H1 (cell line): ENCODE results near the gene ODC1. TPM values are rescaled to one million over a fixed set of nuclear protein-coding genes. Genes with fewer than 3 reads are reported as not detected.

Experiments used
- CTCF ChIA-PET: fragments of 300-600 bp; sonication (Branson Sonifier 250); formaldehyde crosslinking; loops from one replicate; lab custom pipeline; 2021; ENCODE audit not compliant: partially characterized antibody; lab: Charles Lee
- POLR2A ChIA-PET: fragments of 300-600 bp; sonication (Branson Sonifier 250); formaldehyde crosslinking; loops from one replicate; lab custom pipeline; 2021; ENCODE audit warnings: inconsistent platforms; ENCODE audit not compliant: partially characterized antibody; lab: Charles Lee
- DNase-seq, 2 experiments: peaks; one replicate each; pipeline versions ENCODE4 v3.0.0 to v3.0.0-alpha.2; 2010 to 2022; ENCODE audit warnings: low spot score in 2 of 2, low read depth in 1 of 2, mixed read lengths in 1 of 2
- FAIRE-seq: peaks from 2 replicates; lab custom pipeline; 2011; peaks lifted over from hg19 to GRCh38; lab: Jason Lieb, UNC
- H2AFZ ChIP-seq: 2 replicates; pipeline ENCODE4 v1.8.1; 2012; ENCODE audit warnings: low read length, inconsistent platforms
- H2AK5ac ChIP-seq: 2 replicates; pipeline ENCODE4 v1.6.1; 2013; ENCODE audit warnings: low read depth, low read length
- H2BK120ac ChIP-seq: replicated peaks from 2 replicates; pipeline ENCODE3; 2013; ENCODE audit warnings: low read depth, low read length, inconsistent platforms
- H2BK12ac ChIP-seq: 2 replicates; pipeline ENCODE4 v1.6.1; 2013; ENCODE audit warnings: low read depth, low read length
- H2BK15ac ChIP-seq: 2 replicates; pipeline ENCODE4 v1.6.1; 2013; ENCODE audit warnings: low read length
- H2BK20ac ChIP-seq: 2 replicates; pipeline ENCODE4 v1.6.1; 2013; ENCODE audit warnings: low read length
- H2BK5ac ChIP-seq: 2 replicates; pipeline ENCODE4 v1.6.1; 2013; ENCODE audit warnings: low read depth, low read length
- H3K14ac ChIP-seq: 2 replicates; pipeline ENCODE4 v1.6.1; 2013; ENCODE audit warnings: inconsistent platforms; ENCODE audit not compliant: insufficient read length
- H3K18ac ChIP-seq: 2 replicates; pipeline ENCODE4 v1.6.1; 2013; ENCODE audit warnings: low read length; ENCODE audit errors: extremely low read depth
- H3K23ac ChIP-seq: 2 replicates; pipeline ENCODE4 v1.6.1; 2013; ENCODE audit warnings: inconsistent platforms; ENCODE audit not compliant: insufficient read length
- H3K23me2 ChIP-seq: 2 replicates; pipeline ENCODE4 v1.6.1; 2013; ENCODE audit warnings: low read depth, low read length
- H3K27ac ChIP-seq: 2 replicates; pipeline ENCODE4 v1.6.1; 2011; ENCODE audit warnings: low read depth, low read length, inconsistent platforms
- H3K27me3 ChIP-seq, 4 experiments: replicated peaks in 1 of 4; 1 replicate in 1 of 4; 2 replicates in 3 of 4; pipeline versions ENCODE4 v1.6.1 to v1.8.1; 2011 to 2013; ENCODE audit warnings: low read length in 3 of 4, mild to moderate bottlenecking in 3 of 4, inconsistent platforms in 2 of 4, mixed read lengths in 2 of 4, moderate library complexity in 1 of 4; ENCODE audit not compliant: control insufficient read depth in 3 of 4, insufficient read depth in 3 of 4; ENCODE audit errors: extremely low read depth in 1 of 4
- H3K36me3 ChIP-seq, 4 experiments: 2 replicates each; pipeline versions ENCODE4 v1.6.1 to v1.8.1; 2011 to 2013; ENCODE audit warnings: mild to moderate bottlenecking in 4 of 4, low read length in 3 of 4, moderate library complexity in 2 of 4, control low read depth in 1 of 4, inconsistent platforms in 1 of 4; ENCODE audit not compliant: insufficient read depth in 4 of 4, control insufficient read depth in 2 of 4
- H3K4ac ChIP-seq: replicated peaks from 2 replicates; pipeline ENCODE3; 2013; ENCODE audit warnings: low read length, low read depth, mixed read lengths, inconsistent platforms; ENCODE audit not compliant: insufficient read length
- H3K4me1 ChIP-seq, 4 experiments: replicated peaks in 1 of 4; 1 replicate in 1 of 4; 2 replicates in 3 of 4; pipeline versions ENCODE4 v1.6.1 to v1.8.1; 2011 to 2013; ENCODE audit warnings: low read length in 3 of 4, inconsistent platforms in 2 of 4, mixed read lengths in 1 of 4; ENCODE audit not compliant: insufficient read depth in 4 of 4, control insufficient read depth in 3 of 4
- H3K4me2 ChIP-seq, 2 experiments: 2 replicates each; pipeline versions ENCODE4 v1.6.1 to v1.8.1; 2011 to 2013; ENCODE audit warnings: low read depth in 2 of 2, low read length in 2 of 2, control low read depth in 1 of 2, inconsistent platforms in 1 of 2, mild to moderate bottlenecking in 1 of 2; ENCODE audit not compliant: insufficient read depth in 1 of 2
- H3K4me3 ChIP-seq, 4 experiments: fragments of 200-600, 300-600 bp in 1 of 4; sonication (generic), shearing (Covaris generic), sonication (Bioruptor Twin) in 1 of 4; 2 replicates each; pipeline versions ENCODE4 v1.5.1 to v1.8.1; 2011 to 2016; ENCODE audit warnings: low read length in 4 of 4, low read depth in 3 of 4, control low read depth in 2 of 4, inconsistent platforms in 2 of 4, mild to moderate bottlenecking in 2 of 4, mixed read lengths in 1 of 4, moderate library complexity in 1 of 4; ENCODE audit not compliant: insufficient read depth in 2 of 4; ENCODE audit errors: extremely low read depth in 1 of 4
- H3K56ac ChIP-seq: replicated peaks from 2 replicates; pipeline ENCODE3; 2013; ENCODE audit warnings: low read depth, mild to moderate bottlenecking, mixed read lengths, low read length, inconsistent platforms; ENCODE audit not compliant: insufficient read length
- H3K79me1 ChIP-seq: 2 replicates; pipeline ENCODE4 v1.6.1; 2013; ENCODE audit warnings: low read depth, low read length, control low read depth
- H3K79me2 ChIP-seq, 2 experiments: 2 replicates each; pipeline versions ENCODE4 v1.6.1 to v1.8.1; 2012 to 2013; ENCODE audit warnings: low read length in 2 of 2, mild to moderate bottlenecking in 2 of 2, inconsistent platforms in 1 of 2; ENCODE audit not compliant: insufficient read depth in 2 of 2, control insufficient read depth in 1 of 2
- H3K9ac ChIP-seq, 4 experiments: replicated peaks in 1 of 4; 1 replicate in 1 of 4; 2 replicates in 3 of 4; pipeline versions ENCODE4 v1.6.1 to v1.8.1; 2011 to 2013; ENCODE audit warnings: low read depth in 3 of 4, low read length in 3 of 4, control low read depth in 2 of 4, mild to moderate bottlenecking in 2 of 4, moderate library complexity in 2 of 4, inconsistent platforms in 1 of 4; ENCODE audit errors: extremely low read depth in 1 of 4
- H3K9me3 ChIP-seq, 2 experiments: 2 replicates each; pipeline versions ENCODE4 v1.6.1 to v1.8.1; 2012 to 2013; ENCODE audit warnings: mild to moderate bottlenecking in 2 of 2, moderate library complexity in 2 of 2, control low read depth in 1 of 2, inconsistent platforms in 1 of 2, low read depth in 1 of 2, low read length in 1 of 2, mixed read lengths in 1 of 2; ENCODE audit not compliant: insufficient read depth in 2 of 2
- H4K20me1 ChIP-seq, 2 experiments: replicated peaks in 1 of 2; 2 replicates each; pipeline versions ENCODE3 to v1.8.1; 2011 to 2013; ENCODE audit warnings: inconsistent platforms in 2 of 2, low read length in 2 of 2, mild to moderate bottlenecking in 1 of 2; ENCODE audit not compliant: insufficient read depth in 2 of 2, control insufficient read depth in 1 of 2
- H4K5ac ChIP-seq: 2 replicates; pipeline ENCODE4 v1.6.1; 2013; ENCODE audit warnings: low read length, low read depth, mixed read lengths, inconsistent platforms; ENCODE audit not compliant: insufficient read length
- H4K8ac ChIP-seq: 2 replicates; pipeline ENCODE4 v1.8.0; 2013; ENCODE audit warnings: mild to moderate bottlenecking, moderate library complexity, low read length, inconsistent platforms; ENCODE audit not compliant: insufficient read depth; ENCODE audit errors: extremely low read depth
- H4K91ac ChIP-seq: replicated peaks from 2 replicates; pipeline ENCODE3; 2013; ENCODE audit warnings: low read length, mixed read lengths, inconsistent platforms; ENCODE audit not compliant: insufficient read length
- CREB1 ChIP-seq: IDR thresholded peaks from 2 replicates; pipeline ENCODE4 v1.6.1; 2012; ENCODE audit warnings: inconsistent platforms
- EP300 ChIP-seq, 2 experiments: IDR thresholded peaks; 1 replicate in 1 of 2; 2 replicates in 1 of 2; pipeline ENCODE4 v1.6.1; 2011 to 2012; ENCODE audit warnings: low read depth in 2 of 2, low read length in 2 of 2, mild to moderate bottlenecking in 2 of 2, borderline replicate concordance in 1 of 2, inconsistent platforms in 1 of 2, moderate library complexity in 1 of 2
- EZH2 ChIP-seq: fragments of 200-600 bp; sonication (generic); IDR thresholded peaks from 2 replicates; pipeline ENCODE4 v1.7.1; 2012; ENCODE audit warnings: low read depth, mild to moderate bottlenecking, moderate library complexity, low read length, inconsistent platforms; ENCODE audit not compliant: severe bottlenecking
- FOSL1 ChIP-seq: IDR thresholded peaks from 2 replicates; pipeline ENCODE4 v1.6.1; 2011; ENCODE audit warnings: mild to moderate bottlenecking, low read depth, low read length, moderate library complexity; ENCODE audit not compliant: insufficient read depth
- JUN ChIP-seq: IDR thresholded peaks from 2 replicates; pipeline ENCODE4 v1.6.1; 2011; ENCODE audit warnings: low read depth, mild to moderate bottlenecking, improper control_type of control experiment, low read length
- MAX ChIP-seq: IDR thresholded peaks from 2 replicates; pipeline ENCODE4 v1.6.1; 2012; ENCODE audit warnings: inconsistent platforms
- PHF8 ChIP-seq: fragments of 200-600 bp; sonication (generic); conservative IDR thresholded peaks from 2 replicates; pipeline ENCODE4 v1.7.1; 2012; ENCODE audit warnings: low read depth, mild to moderate bottlenecking, inconsistent platforms, low read length, moderate library complexity
- POU5F1 ChIP-seq: IDR thresholded peaks from 2 replicates; pipeline ENCODE4 v1.6.1; 2011; ENCODE audit warnings: low read depth, mild to moderate bottlenecking, low read length, moderate library complexity
- RFX5 ChIP-seq: IDR thresholded peaks from 2 replicates; pipeline ENCODE4 v1.6.1; 2011; ENCODE audit warnings: low read depth, low read length, improper control_type of control experiment, borderline replicate concordance
- SIRT6 ChIP-seq: IDR thresholded peaks from one replicate; pipeline ENCODE4 v1.7.1; 2012; ENCODE audit warnings: low read length, inconsistent platforms
- TBP ChIP-seq: IDR thresholded peaks from 2 replicates; pipeline ENCODE4 v1.6.1; 2011; ENCODE audit warnings: low read depth, low read length, improper control_type of control experiment
- TCF12 ChIP-seq: IDR thresholded peaks from 2 replicates; pipeline ENCODE4 v1.6.1; 2011; ENCODE audit warnings: low read depth, mild to moderate bottlenecking, low read length
- USF2 ChIP-seq: IDR thresholded peaks from 2 replicates; pipeline ENCODE4 v1.6.1; 2011; ENCODE audit warnings: low read length, improper control_type of control experiment
- WGBS, 2 experiments: shearing (Covaris generic) in 1 of 2; methylation state at CpG; one replicate each; pipeline versions ENCODE4 v1.1.6 to v1.1.7; 2013 to 2015; ENCODE audit warnings: low lambda C conversion rate in 2 of 2, mixed read lengths in 2 of 2, inconsistent platforms in 1 of 2, low coverage in 1 of 2, missing lambda C conversion rate in 1 of 2; ENCODE audit not compliant: insufficient replicate concordance in 2 of 2, insufficient coverage in 1 of 2, insufficient read length in 1 of 2; ENCODE audit errors: extremely low coverage in 1 of 2, missing lambda C conversion rate in 1 of 2; 5-methylcytosine and 5-hydroxymethylcytosine counted together
- polyA plus RNA-seq, 7 experiments: library from polyadenylated mRNA; depleted of rRNA in 3 of 7; stranded (reverse) in 5 of 7; unstranded in 2 of 7; fragments of >200 nt in 5 of 7; fragments of 200-250 nt in 2 of 7; gene quantifications; 1 replicate in 5 of 7; 2 replicates in 1 of 7; 4 replicates in 1 of 7; pipeline versions ENCODE4 v1.2.1 to v1.2.3, GENCODE V29; 2011 to 2013; ENCODE audit warnings: missing spikeins in 2 of 7, mixed read lengths in 2 of 7
- total RNA-seq: library from RNA; stranded (reverse); fragmentation: NEBNext Ultra II Directional; extraction: Animal tissue kit (Norgen Biotek cat#: 25700); gene quantifications from 2 replicates; pipeline ENCODE4 v1.2.1, GENCODE V29; 2021

The ODC1 gene
- total and polyA plus RNA-seq, 2 of the 8 experiments (the other 6 are each of a cell fraction or from before 2014, with no cell fraction given), result 57.2 to 76.7 TPM

- Histone ChIP-seq H3K27me3 (no peaks in the 10 kb centered on the region), H2BK20ac (no peak overlapping the region), H3K27ac (no peak overlapping the region), H3K4me1 (no peaks in the 10 kb centered on the region; a peak in 1 of 7 replicates), H3K18ac (no peak overlapping the region), H3K56ac (no peak overlapping the region), H3K23ac (no peak overlapping the region), H3K9ac (no peak overlapping the region), H3K36me3 (no peaks in the 10 kb centered on the region), H3K79me1 (no peaks in the 10 kb centered on the region), H2AK5ac (no peak overlapping the region), H3K4me3 (no peak overlapping the region), H2BK12ac (no peak overlapping the region), H3K4me2 (no peak overlapping the region), H2BK5ac (no peak overlapping the region), H3K4ac (no peak overlapping the region), H4K20me1 (no peaks in the 10 kb centered on the region), H2AFZ (no peak overlapping the region; the same call in 1 of the 2 replicates), H4K5ac (no peak overlapping the region), H4K8ac (no peak overlapping the region), H2BK120ac (no peak overlapping the region), H4K91ac (no peak overlapping the region), H2BK15ac (no peak overlapping the region), H3K14ac (no peak overlapping the region), H3K23me2 (no peaks in the 10 kb centered on the region), H3K79me2 (no peaks in the 10 kb centered on the region), H3K9me3 (no peaks in the 10 kb centered on the region)
- 91% methylated on average over 19 of the region's 21 CpGs; no CpG with 5 or more reads in 1 of the 2 experiments for WGBS, 2 experiments
- FAIRE-seq (no peak), DNase-seq (no peak)
- ChIA-PET POLR2A (no interaction called here), CTCF (interaction anchor here (0.6 kb wide), 1 partner anchor 386 kb away, joined by 4 read pairs; no protein-coding TSS in a partner anchor)
- TF ChIP-seq USF2 (no peak), SIRT6 (no peak), JUN (no peak), RFX5 (no peak), EZH2 (no peak), TBP (no peak), MAX (no peak), FOSL1 (no peak), EP300 (IDR thresholded peaks at IDR 0.05; ENCODE audit: borderline replicate concordance in 1 of 2, low read depth in 2 of 2, low read length in 2 of 2) (no peak), PHF8 (no peak), CREB1 (no peak), TCF12 (no peak), POU5F1 (no peak)
Observed at GRCh38 chr2:10475221-10475722, 27.1 kb upstream of the ODC1 start.
